Urinary bladder (tissue), 4 donors: ENCODE results near the gene TLR9. TPM values are rescaled to one million over a fixed set of nuclear protein-coding genes. Genes with fewer than 3 reads are reported as not detected.

ENCODE experiments used
- DNase-seq: peaks from one replicate; pipeline ENCODE4 v3.0.0-alpha.2; 2015; ENCODE audit errors: extremely low spot score
- H3K27ac ChIP-seq: one replicate; pipeline ENCODE4 v1.5.1; 2013; ENCODE audit warnings: low read depth, mild to moderate bottlenecking, moderate library complexity
- H3K36me3 ChIP-seq: one replicate; pipeline ENCODE4 v1.6.1; 2013; ENCODE audit warnings: mild to moderate bottlenecking, moderate library complexity; ENCODE audit not compliant: insufficient read depth
- H3K4me1 ChIP-seq: one replicate; pipeline ENCODE4 v1.6.1; 2013; ENCODE audit warnings: mild to moderate bottlenecking, moderate library complexity; ENCODE audit not compliant: insufficient read depth
- H3K4me3 ChIP-seq: one replicate; pipeline ENCODE4 v1.5.1; 2013; ENCODE audit warnings: low read depth, low read length
- WGBS: extraction: QIAGEN DNeasy Blood & Tissue Kit; methylation state at CpG from one replicate; pipeline ENCODE4 v1.1.7; 2013; 5-methylcytosine and 5-hydroxymethylcytosine counted together
- polyA plus RNA-seq: library from polyadenylated mRNA; stranded (reverse); fragments of 200-250 nt; gene quantifications from one replicate; pipeline ENCODE4 v1.2.3, GENCODE V29; 2013
- total RNA-seq: library from RNA; depleted of rRNA; stranded (reverse); fragments of >200 nt; gene quantifications from one replicate; pipeline ENCODE4 v1.2.3, GENCODE V29; 2014
- donor health status: healthy with polysubstance abuse.
- donor health status: healthy.

The TLR9 gene
- total and polyA plus RNA-seq, 2 donors: 0.11 to 0.33 TPM

DNA sequence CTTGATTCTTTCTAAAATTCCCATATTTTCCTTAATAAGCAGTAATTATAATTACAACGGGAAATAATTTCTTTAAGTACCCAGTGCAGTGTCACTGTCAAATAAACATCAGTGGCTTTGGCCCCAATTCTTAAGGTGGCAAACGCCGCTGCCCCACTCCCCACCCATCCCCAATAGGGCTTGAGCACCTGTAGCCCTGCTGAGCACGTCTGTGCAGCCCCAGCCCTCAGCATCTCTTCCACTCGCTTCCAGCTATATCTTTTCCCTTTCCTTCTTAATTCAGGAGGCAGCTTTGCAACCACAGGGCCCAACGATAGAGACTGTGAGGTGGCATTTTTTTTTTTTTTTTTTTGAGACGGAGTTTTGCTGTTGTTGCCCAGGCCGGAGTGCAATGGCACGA lies 29.2 kb upstream of the TLR9 start:
- DNase-seq: no peak
- H3K36me3 ChIP-seq: peaks cover 4% of the 10 kb centered on the region
- H3K27ac ChIP-seq: no peak overlapping the region
- 75% methylated on average over 9 of the region's 9 CpGs for WGBS
- no peak overlapping the region for H3K4me3 ChIP-seq
- H3K4me1 ChIP-seq: no peaks in the 10 kb centered on the region

GRCh38 chr3:52253314-52254304 lies 28.2 kb upstream of the TLR9 start:
- peak overlapping the region; percentile 48 for H3K27ac ChIP-seq
- DNase-seq: no peak
- H3K36me3 ChIP-seq: peaks cover 4% of the 10 kb centered on the region
- no peaks in the 10 kb centered on the region for H3K4me1 ChIP-seq
- no peak overlapping the region for H3K4me3 ChIP-seq
- 60% methylated on average over 12 of the region's 12 CpGs for WGBS

- Histone ChIP-seq H3K27ac (no peak overlapping the region), H3K4me1 (peaks cover under 1% of the 10 kb centered on the region), H3K36me3 (no peaks in the 10 kb centered on the region), H3K4me3 (no peak overlapping the region)
- DNase-seq: no peak
- 93% methylated on average over 1 of the region's 1 CpG for WGBS
Observed at GRCh38 chr3:52250122-52250521, 24.7 kb upstream of the TLR9 start.

DNA sequence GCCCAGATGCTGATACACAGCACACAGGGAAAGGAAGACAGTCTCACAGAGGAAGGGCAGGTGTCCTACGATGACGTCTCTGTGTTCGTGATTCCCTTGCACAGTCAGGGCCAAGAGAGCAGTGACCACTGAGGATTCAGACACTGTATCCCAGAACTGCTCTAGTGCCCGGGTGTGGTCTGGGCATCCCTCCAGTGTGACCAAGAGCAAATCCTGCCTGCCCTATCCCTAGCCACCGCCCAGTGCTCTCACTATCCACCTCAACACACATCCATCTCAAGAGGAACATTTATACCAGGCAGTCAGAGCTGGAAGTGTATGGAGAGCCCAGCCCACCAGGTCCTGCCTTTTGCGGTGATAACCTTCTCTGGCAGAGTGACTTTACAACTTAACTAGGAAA lies 24.2 kb upstream of the TLR9 start:
- WGBS: 85% methylated on average over 6 of the region's 6 CpGs
- Histone ChIP-seq H3K4me3 (no peak overlapping the region), H3K4me1 (peaks cover 3% of the 10 kb centered on the region), H3K36me3 (no peaks in the 10 kb centered on the region), H3K27ac (no peak overlapping the region)
- no peak for DNase-seq

GRCh38 chr3:52248816-52249547 lies 23.5 kb upstream of the TLR9 start:
- H3K4me1 ChIP-seq: peaks cover 3% of the 10 kb centered on the region
- DNase-seq: no peak
- no peak overlapping the region for H3K4me3 ChIP-seq
- 58% methylated on average over 10 of the region's 10 CpGs for WGBS
- H3K36me3 ChIP-seq: no peaks in the 10 kb centered on the region
- no peak overlapping the region for H3K27ac ChIP-seq

GRCh38 chr3:52248165-52248541 lies 22.7 kb upstream of the TLR9 start:
- H3K4me3 ChIP-seq: no peak overlapping the region
- H3K4me1 ChIP-seq: peaks cover 3% of the 10 kb centered on the region
- no peaks in the 10 kb centered on the region for H3K36me3 ChIP-seq
- no peak overlapping the region for H3K27ac ChIP-seq
- DNase-seq: no peak
- WGBS: 90% methylated on average over 10 of the region's 10 CpGs

GRCh38 chr3:52247409-52248164 lies 22.1 kb upstream of the TLR9 start:
- H3K4me1 ChIP-seq: peaks cover 3% of the 10 kb centered on the region
- 95% methylated on average over 7 of the region's 7 CpGs for WGBS
- H3K4me3 ChIP-seq: no peak overlapping the region
- H3K36me3 ChIP-seq: no peaks in the 10 kb centered on the region
- H3K27ac ChIP-seq: no peak overlapping the region
- no peak for DNase-seq

DNA sequence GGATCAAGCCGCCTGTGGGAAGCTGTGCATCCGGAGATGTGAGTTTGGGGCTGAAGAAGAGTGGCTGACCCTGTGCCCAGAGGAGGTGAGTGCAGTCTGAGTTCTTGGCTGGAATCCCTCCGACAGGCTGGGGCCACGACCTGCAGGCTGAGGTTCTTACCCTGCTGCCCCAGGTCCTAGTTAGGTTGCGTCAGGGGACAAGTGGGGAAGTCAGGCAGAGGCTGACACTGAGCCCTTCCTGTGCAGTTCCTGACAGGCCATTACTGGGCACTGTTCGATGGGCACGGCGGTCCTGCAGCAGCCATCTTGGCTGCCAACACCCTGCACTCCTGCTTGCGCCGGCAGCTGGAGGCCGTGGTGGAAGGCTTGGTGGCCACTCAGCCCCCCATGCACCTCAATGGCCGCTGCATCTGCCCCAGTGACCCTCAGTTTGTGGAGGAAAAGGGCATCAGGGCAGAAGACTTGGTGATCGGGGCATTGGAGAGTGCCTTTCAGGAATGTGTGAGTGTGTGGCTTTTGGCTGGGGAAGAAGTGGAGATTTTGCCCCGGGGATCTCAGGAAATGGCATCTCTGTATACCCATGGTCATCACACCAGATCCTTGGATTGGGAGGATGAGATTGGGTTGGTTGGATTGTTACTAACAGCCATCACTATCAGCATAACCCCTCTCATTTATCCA lies 21.4 kb upstream of the TLR9 start:
- H3K4me3 ChIP-seq: no peak overlapping the region
- peak overlapping the region; percentile 83 for H3K27ac ChIP-seq
- no peak for DNase-seq
- peaks cover 3% of the 10 kb centered on the region for H3K4me1 ChIP-seq
- H3K36me3 ChIP-seq: no peaks in the 10 kb centered on the region
- 84% methylated on average over 14 of the region's 14 CpGs for WGBS

DNA sequence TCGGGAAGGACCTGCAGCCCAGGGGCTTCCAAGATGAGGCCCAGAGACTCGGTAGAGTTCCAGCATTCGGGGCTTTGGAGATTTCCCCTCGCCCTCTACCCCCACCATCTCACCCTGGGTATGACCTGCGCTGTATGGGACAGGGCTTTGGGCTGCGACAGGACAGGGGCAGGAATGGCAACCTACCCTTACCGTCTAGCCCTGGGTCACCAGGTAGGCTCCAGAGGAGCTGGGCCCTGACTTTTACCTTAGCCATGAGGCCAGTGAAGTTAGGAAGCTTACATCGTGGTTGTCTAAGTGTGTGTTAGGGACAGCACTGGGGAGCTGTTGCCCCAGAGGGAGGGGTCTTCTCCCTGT lies 20.8 kb upstream of the TLR9 start:
- Histone ChIP-seq H3K4me1 (peaks cover 3% of the 10 kb centered on the region), H3K27ac (peak overlapping the region; percentile 83)

GRCh38 chr3:52245322-52246263 lies 20.1 kb upstream of the TLR9 start, which contains the start of gene PPM1M:
PPM1M (plus strand) TSS chr3:52245759; CDS start chr3:52245825, 66 bp downstream.
- H3K36me3 ChIP-seq: no peaks in the 10 kb centered on the region
- no peak for DNase-seq
- H3K27ac ChIP-seq: peak within 1 kb of the TSS; percentile 83
- H3K4me3 ChIP-seq: peak within 1 kb of the TSS; percentile 69
- WGBS: under 1% methylated on average over 98 of the region's 98 CpGs
- peaks cover 3% of the 10 kb centered on the region for H3K4me1 ChIP-seq

More for the DNA sequence above, 20.8 kb upstream of the TLR9 start:
- WGBS: 26% methylated on average over 8 of the region's 8 CpGs
- DNase-seq: no peak
- Histone ChIP-seq H3K36me3 (no peaks in the 10 kb centered on the region), H3K4me3 (peak overlapping the region; percentile 69)

GRCh38 chr3:52243791-52244628 lies 18.6 kb upstream of the TLR9 start:
- 82% methylated on average over 9 of the region's 9 CpGs for WGBS
- H3K27ac ChIP-seq: no peak overlapping the region
- no peak for DNase-seq
- no peaks in the 10 kb centered on the region for H3K36me3 ChIP-seq
- H3K4me3 ChIP-seq: no peak overlapping the region
- peaks cover 3% of the 10 kb centered on the region for H3K4me1 ChIP-seq
